GM21447 (cell line): ENCODE results near the gene TNNT3.

Experiments used
- ATAC-seq: cut with Tn5 transposase; IDR thresholded peaks from one replicate; pipeline ENCODE4 v1.9.1; 2021; ENCODE audit not compliant: unreplicated experiment

Gene TNNT3

DNA sequence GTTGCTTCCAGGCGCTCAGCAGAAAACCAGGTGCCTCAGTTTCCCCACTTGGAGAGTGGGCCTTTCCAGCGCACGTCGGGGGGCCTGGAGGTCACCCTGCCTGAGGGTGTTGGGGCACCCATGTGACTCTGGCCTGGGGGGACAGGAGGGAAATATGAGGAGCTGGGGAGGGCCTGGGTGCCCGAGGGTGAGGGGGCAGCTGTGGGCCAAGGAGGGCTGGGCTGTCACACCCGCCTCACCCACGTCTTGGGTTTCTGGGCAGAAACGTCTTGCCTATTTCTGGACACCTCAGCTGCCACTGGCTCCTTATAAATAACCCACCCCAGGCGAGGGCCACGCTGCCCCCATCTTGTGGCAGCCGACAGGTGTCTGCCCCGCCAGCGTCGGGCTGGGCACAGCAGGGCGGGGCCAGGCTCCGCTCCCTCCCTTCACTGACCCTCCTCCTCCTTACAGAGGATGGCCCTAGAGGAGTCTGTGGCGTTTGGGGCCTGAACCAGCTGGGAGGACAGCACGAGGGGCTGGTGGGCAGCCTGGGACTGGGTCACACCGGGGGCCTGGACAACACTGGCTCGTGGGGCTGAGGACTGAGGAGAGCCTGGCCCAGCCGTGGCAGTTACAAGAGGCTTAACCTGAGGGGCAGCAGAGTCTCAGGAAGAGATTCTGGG, 1.5 kb downstream of the TNNT3 start:
- ATAC-seq, result no peak

- ATAC-seq, result no peak
These were observed 2.2 kb downstream of the TNNT3 start for GRCh38 chr11:1921574-1922141.

- no peak for ATAC-seq
These were observed 3.1 kb downstream of the TNNT3 start for GRCh38 chr11:1922481-1923081.

GRCh38 chr11:1923201-1923956, 3.9 kb downstream of the TNNT3 start:
- ATAC-seq, result no peak

DNA sequence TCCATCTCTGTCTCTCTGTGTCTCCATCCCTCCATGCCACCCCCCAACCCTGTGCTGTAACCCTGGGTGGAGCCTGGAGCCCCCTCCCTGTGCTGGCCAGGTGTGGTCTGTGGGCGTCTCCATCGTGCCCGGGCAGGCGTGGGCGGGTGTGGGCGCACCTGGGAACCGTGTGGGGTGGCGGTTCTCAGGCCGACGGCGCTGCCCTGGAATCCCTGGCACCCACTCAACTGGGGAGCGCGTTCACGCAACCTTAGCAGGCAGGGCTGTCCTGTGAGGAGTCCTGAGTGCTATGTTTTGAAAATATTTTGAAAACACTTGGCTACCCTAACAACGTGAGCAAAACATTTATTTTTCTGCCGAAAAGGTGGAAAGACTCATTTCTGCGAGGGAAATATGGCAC, 4.7 kb downstream of the TNNT3 start:
- no peak for ATAC-seq

GRCh38 chr11:1924646-1925372, 5.3 kb downstream of the TNNT3 start:
- no peak for ATAC-seq

GRCh38 chr11:1925373-1926155, 6.1 kb downstream of the TNNT3 start:
- no peak for ATAC-seq

GRCh38 chr11:1926156-1927025, 6.9 kb downstream of the TNNT3 start:
- ATAC-seq, result no peak

GRCh38 chr11:1927026-1927847, 7.7 kb downstream of the TNNT3 start:
- no peak for ATAC-seq

DNA sequence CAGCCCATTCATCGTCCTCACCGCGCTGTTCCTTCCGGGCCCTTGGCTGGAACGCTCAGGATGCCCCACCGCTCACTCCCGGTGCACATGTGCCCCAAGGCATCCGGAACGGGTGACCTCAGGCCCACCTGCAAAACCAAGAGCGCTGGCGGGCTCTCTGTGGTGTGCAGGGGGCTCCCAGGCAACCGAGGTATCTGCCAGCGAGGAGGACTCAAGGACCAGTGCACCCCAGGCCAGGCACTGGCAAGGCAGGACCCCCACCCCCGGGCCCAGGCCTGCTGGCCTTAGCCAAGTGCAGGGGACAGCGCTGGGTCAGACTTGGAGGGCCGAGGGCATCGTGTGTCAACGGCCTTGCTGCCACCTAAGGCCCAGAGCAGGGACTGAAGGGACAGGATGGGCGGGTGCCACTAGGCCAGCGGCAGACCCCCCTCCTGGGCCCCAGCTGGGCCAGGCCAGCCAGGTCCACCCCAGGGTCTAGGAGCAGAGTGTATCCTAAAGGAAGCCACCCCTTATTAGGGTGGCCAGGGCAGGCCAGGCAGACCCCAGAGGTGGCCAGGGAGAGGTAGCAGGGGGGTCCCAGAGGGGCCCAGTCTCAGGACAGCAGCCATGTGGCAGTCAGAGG, 8.5 kb downstream of the TNNT3 start:
- ATAC-seq, result no peak

DNA sequence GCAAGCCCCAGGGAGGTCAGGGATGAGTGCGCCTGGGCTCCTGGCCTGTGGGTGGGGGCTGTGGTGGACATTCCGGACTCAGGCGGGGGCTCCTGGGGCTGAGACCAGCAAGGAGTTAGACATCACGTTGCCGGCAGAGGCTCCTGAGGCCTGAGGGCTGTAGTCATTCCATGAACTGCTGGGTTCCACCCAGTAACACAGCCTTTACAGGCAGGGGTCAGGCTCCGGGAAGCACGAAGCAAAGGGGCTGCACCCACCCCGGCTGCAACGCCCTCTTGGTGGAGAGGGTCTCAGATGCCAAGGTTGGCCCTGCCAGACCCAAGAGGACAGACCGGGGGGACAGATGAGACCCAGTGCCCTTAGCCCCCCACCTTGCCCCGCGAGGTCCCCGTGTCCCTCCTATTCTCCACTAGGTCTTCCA, 9.0 kb downstream of the TNNT3 start:
- ATAC-seq, result no peak

GRCh38 chr11:1928891-1929541, 9.5 kb downstream of the TNNT3 start:
- no peak for ATAC-seq

- ATAC-seq, result no peak
These were observed 10.3 kb downstream of the TNNT3 start for GRCh38 chr11:1929621-1930461.

DNA sequence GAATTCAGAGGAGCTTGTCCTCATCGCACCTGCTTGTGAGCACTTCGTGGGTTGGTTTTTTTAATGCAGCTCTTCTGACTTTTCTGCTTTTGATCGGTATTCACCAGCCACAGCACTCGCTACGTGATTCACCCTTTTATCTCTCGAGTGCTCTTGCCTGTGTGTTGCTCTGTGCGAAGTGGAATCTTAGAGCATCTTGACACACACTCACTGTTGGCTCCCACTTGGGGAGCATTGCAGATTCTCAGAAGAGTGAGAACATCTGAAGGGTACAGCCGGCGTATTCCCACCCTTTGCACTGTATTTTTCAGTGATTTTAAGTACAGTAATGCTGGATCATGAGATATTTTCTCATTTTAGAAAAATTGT, 10.9 kb downstream of the TNNT3 start:
- ATAC-seq, result no peak

DNA sequence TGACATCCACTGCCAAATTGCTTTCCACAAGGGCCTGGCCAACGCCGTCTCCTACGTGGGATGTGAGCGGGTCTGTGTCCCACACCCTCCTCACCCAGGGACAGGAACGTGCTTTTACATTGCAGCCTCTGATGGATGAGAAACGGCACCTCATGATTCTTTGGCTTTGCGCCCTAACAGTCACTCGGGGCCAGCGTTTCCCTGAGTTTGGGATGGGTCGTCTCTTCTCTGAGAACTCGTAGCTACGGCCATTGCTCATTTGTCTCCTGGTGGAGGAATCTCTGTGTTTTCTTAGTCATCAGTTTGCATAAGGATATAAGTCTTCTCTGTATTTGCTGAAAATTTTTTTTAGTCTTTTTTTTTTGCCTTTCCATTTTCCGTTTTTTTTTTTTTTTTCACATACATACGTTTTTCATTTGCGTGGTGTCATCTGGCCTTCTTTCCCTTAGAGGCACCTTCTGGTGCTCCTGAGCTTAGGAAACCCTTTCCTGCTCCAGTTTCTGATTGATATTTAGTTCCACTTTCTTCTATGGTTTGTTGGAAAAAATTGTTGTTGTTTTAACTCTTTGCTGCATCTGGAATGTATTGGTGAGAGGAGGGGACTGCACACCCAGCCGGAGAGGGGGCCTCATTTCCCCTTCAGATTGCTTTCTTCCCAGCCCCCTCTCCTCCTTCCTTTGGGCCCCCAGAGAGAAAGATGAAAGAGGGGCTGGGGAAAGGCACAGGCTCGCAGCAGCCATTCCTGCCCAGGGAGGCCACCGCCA, 12.0 kb downstream of the TNNT3 start:
- ATAC-seq, result no peak

DNA sequence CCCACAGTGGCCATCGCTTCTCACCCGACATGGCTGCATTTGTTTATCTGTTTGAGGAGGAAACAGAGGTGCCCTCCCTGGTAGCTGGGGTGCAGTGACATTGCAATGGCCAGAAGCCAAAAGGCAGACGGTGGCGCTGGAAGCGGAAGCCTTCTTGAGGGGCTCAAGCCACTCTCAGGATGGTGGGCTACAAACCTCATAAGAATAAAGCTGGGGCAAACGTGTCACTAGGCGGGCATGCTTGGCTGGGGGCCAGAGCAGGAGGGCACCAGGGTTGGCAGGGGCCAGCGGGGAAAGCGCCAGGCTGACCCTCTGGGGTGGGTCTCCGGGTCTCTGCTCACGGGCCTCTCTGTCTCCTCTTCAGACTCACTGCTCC, 12.6 kb downstream of the TNNT3 start:
- no peak for ATAC-seq
